Activated T-cell treated with anti-CD3 and anti-CD28 coated beads, Interleukin-2, amount 50 U/mL, for 48 hours (primary cell): ENCODE measurements around the gene KCNK15.
"Not testable (repeated sequence)": the region's sequence is repeated elsewhere in the genome, so short reads cannot be mapped to it uniquely, and the experiment has no call there.

Source experiments
- DNase-seq, 2 experiments: peaks; one replicate each; pipeline ENCODE4 v3.0.0-alpha.2; 2020

Gene KCNK15

DNA sequence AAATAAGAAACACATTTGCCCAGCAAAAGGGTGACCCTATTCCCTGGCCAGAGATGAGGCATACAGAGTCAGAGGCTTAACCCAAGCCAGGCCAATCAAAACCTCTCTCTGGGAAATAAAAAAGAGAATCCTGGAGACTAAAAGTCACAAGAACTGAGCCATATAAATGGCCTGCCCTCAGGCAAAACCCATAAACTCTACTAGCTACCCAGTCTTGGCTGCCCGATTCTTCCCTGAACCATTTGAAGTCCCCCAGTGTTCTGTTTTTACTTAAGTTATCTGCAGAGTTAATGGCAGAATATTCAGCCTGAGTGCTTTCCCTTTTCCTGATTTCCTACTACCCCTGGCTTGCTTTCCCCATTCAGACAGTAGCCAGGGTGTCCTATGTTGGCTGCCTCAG, 13.9 kb downstream of the KCNK15 start:
- DNase-seq: no peak

DNA sequence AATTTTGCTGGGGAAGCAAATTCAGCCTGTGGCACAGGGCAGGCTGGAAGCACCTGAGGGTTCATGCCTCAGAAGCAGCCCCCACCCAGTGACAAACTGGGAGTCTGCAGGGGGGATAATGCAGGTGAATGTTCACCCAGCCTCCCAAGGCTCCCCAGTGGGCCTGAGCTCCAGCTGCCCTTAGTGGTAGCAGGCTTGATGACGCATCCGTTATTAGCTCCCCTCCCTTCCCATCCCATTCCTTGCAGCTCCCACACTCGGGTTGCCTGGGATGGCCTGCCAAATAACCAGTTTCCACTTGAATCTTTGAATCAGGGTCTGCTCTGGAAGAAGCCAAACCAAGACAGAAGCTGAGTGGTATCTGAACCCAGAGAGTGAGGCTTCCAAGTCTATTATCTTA, 15.8 kb downstream of the KCNK15 start:
- no peak for DNase-seq

DNA sequence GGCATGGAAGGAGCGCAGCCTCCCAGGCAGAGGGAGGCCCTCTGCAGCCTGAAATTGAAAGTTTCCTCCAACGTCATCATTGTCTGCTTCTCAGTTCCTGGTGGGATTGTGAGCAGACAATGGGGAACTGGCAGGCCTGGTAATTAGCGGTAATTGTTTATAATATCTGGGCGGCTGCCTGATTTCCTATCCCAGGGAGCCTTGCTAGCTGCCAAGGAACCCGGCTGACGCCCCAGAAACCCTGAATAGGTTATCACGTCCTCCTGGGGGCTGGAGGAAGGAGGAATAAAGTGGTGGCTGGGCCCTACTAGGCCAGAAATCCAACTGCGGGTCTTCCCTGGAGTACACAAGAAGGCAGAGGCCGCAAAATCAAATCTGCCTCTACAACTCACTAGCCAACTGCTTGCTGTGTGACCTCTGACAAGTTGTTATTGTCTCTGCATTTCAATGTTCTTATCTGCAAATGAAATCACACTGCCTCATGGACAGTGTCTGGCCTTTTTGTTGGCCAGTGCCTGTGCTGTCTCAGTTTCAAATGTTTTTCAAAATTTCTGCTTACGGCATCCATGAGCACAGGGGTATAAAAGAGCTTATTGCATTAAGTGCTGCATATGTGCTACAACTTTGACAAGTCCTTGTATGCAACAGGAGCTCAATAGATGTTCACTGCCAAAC, 16.9 kb downstream of the KCNK15 start:
- DNase-seq: no peak

DNA sequence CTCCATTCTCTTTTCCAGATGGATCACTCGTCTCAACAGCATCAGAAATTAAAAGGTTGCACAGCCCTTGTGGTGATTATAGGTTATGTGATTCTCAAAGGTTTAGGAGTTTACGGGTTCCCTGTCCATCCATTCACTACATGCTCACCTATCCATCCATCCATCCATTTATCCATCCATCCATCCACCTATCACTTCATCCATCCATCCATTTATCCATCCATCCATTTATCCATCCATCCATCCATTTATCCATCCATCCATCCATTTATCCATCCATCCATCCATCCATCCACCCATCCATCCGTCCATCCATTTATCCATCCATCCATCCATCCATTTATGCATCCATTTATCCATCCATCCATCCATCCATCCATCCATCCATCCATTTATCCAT, 18.1 kb downstream of the KCNK15 start:
- not testable (repeated sequence) for DNase-seq

DNA sequence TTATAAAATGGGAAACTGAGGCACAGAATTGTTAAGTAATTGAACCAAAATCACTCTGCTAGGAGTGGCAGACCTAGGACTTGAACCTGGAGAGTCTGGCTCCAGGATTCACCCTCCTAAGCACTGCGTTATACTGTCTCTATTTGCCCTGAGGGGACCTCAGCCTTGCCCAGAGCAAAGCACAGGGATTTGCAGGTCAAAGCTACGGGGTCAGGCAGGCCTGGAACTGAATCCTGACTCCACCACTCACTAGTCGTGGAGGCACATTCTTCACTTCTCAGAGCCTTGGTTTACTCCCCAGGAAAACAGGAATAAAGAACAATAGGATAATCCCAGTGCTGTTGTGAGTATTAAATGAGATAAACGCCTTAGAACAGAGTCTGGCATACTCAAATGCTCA, 19.4 kb downstream of the KCNK15 start:
- no peak for DNase-seq

DNA sequence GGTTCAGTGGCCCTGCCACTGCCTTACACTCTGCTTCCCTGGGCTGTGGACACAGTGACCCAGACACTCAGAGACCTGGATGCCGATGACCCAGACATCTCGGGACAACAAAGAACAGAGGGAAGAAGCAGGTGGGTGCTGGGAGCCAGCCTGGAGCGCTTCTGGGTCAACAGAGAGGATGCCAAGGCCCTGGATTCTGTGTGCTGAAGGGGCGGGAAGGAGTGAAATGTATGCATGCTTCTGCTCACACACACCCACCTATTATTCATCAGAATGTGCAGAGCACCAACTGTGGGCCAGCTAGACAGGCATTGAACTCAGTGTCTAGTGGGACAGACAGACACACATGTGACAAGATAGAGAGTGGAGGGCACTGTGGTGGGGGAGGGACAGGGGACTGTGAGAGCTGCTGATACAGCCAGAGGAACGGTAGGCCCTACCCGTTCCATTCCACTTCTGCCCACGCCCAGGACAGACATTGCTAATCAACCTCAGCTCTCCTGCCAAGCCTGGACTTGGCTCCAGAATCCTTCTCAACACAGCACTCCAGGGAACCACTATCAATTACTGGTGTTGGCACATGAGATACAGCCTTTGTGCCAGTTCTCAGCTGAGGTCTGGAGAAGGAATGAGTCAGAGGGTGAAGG, 20.2 kb downstream of the KCNK15 start:
- DNase-seq: no peak

DNA sequence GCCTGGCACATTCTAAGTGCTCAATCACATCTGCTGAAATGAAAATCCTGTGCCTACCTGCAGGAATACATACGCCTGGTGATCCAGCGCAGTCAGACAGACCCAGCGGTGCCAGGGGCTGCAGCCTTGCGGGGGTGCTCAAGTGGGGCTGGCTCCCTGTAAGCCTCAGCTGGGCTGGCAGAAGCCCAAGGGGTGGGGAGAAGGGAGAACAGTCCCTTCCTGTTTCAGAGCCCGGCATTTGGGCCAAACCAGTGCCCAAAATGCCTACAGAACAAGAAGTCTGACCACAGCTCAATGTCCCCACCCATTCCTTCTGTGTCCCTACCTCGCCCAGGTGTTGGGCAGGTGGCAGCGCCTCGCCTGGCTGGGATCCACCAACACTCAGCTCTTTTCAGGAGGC, 22.6 kb downstream of the KCNK15 start:
- DNase-seq: no peak

DNA sequence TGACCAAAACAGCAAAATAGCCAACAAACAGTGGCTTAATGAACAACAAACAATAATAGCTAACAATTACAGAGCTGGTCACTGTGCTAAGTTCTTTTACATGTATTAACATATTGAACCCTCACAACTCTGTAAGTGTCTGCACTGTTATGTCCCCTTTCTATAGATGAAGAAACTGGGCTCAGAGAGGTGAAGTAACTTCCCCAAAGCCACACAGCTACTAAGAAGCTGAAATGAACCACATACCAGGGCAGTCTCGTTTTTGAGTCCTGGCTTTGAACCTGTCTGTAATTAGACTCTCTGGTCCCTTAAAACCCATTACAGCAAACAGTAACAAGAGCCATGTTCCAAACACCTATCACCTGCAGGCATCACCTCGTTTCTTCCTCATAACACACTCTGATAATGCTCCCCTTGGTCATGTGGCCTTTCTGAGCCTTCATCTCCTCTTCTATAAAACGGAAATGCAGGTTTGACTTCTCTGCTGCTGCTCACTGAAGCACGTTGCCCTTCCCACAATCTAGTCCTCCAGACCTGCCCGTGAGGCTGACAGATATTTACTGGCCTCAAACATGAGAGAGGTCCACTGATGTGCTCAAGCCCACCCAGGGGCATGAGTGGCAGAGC, 23.3 kb downstream of the KCNK15 start:
- DNase-seq: no peak

DNA sequence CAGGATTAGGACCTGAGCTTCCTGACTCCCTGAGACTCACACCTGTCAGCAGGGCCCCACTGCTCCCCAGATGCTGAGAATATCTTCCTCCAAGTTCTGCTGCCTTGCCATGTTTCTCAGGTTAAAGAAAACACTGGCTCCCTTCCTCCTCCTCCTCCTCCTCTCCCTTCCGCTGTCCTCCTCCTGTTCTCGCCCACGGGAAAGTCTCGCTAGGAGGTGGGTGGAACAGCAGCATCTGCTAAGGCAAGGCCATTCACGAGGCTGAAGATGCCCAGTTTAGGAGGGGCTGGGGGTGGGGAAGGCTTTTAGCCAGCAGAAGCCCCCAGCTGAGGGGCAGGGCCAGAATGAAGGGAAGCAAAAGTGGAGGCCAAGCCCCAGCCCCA, 23.8 kb downstream of the KCNK15 start:
- no peak for DNase-seq

DNA sequence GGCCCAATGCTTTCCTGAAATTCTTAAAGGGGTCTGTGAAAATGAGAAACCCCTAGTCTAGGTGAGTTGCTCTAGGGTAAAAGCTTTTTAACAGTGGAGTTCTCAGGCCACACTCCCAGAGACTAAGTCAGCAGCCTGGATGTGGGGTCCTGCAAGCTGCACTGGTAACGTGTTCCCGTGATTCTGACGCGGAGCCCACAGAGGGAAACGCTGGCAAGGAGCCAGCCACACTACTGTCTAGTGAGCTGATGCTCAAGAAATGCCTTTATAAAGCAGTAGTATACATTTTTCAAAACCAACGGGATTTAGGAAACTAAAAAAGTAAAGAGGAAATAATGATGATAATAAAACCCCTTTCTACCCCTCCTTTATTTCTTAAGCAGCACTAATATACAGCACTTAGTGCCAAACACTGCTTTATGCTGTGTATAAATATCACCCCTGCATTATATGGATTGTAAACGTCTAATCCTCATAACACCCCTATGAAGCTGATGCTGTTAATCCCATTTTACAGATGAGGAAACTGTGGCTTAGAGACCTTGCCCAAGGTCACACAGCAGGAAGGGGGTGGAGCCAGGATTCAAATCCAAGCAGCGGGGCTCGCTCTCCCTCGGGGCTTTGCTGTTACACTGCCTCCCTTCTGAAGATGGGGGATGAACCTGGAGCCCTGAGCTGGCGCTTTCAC, 25.0 kb downstream of the KCNK15 start:
- no peak for DNase-seq

DNA sequence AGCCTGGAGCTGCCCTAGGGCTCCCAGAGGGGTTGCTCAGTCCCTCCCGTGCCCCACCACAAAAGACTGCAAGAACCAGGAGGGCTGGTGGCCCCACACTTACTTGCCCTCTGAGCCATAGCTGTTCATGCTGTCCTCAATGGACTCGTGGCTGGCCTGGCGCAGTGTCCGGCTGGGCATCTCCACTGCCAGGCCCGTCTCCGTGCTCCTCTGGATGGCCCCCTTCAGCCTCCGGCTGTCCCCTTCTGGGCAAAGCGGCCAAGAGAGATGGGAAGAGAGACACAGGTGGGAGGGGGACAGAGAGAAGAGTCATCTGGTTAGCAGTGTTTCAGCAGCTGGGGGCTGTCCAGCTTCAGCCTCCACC, 25.5 kb downstream of the KCNK15 start:
- no peak for DNase-seq

DNA sequence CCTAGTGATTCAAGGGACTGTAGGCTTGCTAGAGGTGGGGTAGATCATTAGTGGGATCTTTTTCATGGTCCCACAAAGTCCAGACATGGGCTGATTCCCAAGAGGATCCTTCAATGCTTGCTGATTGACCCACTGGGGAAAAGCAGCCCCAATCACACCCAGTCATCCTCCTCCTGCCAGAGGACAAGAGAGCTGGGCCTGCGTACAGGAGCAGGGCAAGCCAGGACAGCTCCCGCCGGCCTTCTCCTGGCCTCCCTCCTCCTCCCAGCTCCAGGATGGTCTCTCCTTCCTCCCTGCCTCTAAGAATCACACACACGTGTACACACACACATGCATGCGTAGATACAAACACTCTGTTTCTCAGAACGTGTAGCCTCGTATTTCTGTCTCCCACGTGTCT, 27.0 kb downstream of the KCNK15 start:
- DNase-seq: no peak

DNA sequence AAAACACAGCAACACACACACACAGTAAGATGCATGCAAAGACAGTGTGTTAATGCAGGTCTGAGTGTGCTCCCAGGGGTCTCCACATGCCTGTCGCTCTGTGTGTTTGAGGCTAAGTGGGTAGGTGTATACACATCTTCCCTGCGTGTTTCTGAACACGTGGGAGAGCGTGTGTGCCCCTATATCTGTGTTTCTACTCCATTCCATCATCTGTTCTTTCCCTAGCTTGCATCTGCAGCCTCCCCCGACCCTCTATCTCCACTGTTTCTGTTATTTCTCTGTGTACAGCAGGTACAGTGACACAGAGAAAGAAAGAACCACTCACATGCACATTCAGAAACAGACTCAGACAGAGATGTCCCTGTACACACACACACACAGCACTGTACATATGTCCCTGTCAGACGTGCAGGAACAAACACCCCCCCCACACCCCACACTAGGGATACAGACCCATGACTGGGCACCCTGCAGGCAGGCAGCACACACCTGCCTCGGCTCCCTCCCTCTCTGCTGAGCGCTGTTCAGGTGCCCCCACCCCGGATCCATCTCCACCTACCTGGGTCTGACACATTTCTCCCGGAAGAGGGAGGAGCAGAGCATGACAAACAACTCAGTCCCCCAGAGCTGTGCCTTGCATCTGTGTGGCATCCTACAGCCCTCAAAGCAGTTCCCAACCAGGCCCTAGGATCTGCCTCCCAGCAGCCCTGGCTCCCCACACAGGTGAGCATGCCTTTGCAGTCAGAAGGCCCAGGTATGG, 27.6 kb downstream of the KCNK15 start:
- DNase-seq: no peak

DNA sequence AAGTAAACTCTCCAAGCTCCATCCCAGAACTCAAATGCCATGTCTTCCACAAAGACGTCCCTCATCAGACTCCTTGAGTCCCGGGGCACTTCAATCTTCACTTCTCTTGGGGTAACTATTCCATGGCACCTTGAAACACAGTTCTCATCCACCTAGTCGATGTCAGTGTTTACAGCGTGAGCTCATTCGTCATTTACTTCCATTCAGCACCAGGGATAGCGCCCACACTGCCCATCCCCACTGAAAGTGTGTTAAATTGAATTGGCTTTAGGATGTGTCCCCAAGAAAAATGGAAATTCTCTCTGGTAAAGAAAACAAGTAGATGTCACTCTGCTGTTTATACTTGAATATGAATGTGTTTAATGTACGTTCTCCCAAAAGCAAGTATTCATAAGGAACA, 31.3 kb downstream of the KCNK15 start:
- no peak for DNase-seq

DNA sequence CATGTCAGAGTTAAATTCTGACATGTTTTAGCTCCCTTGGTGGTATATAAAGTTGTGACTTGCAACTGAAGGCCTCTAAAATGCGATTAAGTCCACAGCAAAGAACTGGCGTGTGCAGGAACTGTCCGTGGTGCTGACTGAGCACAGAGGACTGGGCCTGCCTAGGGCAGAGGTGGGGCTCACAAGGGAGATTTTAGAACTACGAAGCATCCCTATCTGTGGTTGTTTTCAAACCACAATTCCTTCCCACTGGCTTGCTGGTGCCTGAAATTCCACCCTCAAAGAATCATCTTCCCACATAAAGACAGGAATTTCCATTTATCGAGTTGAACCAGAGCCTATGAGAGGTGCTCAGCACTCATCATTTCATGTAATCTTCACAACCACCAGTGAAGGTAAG, 34.6 kb downstream of the KCNK15 start:
- DNase-seq: peak; percentile 41 to 47

DNA sequence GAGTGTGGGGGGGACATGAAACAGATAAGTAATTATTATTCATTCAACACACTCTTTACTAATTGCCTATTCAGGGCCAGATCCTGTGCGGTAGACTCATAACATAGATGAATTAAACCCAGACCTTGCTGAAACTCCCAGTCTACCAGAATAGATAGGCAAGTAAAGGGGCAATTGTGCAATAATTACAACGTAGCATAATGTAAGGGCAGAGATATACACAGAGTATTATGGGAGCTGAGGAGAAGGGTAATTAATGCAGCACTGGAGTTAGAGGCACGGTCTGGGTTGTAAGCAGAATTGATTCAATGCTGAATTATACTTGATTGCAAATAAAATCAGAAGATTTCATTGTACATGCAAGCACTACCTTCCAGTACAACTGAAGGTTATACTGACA, 35.5 kb downstream of the KCNK15 start:
- no peak for DNase-seq

DNA sequence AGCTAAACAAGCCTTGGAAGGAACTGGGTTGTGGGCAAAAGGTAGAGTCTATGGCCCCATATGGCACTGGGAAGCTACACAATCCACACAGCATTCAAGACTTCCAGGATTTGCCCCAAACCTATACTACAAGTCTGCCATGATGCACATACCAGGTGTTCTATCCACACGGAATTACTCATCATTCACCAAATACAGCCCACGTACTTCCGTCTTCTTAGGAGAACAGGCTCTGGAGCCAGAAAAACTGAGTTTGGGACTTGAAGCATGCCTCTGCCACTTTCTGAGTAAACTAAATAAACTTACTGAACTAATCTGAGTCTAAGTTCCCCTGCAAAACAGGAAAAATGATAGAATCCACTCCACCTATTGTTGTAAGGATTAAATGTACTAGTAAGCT, 36.1 kb downstream of the KCNK15 start:
- no peak for DNase-seq

DNA sequence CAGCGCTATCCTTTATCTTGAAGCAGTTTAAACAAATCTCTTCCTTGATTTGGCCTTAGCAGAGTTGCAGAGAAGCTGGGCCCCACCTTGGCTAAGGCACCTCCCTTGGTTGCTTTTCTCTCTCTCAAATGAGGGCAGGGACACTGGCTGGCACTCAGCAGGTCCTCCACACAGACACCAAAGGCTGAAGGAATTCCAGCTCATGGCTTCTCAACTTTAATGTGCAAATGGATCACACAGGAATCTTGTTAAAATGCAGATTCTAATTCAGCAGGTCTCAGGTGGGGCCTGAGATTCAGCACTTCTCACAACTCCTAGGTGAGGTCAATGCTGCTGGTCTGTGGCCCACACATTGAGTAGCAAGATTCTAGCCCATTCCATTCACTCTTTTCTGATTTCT, 39.0 kb downstream of the KCNK15 start:
- DNase-seq: no peak

DNA sequence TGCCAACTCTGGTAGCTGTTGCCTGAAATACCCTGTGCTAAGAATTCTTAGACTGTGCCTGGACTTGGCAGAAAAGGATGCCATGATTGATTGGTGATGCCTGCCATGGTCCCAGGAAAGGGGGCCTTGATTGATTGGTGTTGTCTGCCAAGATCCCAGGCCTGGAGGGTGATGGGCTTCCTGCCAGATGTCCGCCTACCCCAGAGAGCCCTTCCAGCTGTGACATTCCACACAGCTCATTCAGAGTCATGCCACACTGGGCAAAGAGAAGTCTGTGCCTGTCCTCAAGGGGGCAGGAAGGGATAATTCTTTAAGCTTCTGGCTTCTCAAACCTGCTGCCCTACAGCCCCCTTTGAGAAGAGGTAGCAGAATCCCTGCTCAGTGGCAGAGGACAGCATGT, 40.1 kb downstream of the KCNK15 start:
- no peak for DNase-seq

DNA sequence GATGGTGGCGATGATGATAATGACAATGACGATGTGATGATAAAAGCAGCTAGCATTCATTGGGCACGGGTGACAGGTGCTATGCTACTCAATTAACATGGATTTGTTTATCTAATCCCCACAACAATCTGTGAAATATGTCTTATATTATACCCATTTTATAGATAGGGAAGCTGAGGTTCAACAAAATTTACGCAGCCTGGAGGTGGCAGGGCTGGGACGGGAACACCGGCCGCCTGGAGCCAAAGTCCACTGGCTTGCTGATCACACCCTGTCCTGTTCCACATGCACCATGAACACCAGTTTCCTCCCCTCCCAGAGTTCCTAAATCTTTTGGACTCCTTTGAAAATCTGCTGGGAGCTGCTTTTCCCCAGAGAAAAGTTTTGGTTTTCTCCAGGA, 41.6 kb downstream of the KCNK15 start:
- DNase-seq: no peak

DNA sequence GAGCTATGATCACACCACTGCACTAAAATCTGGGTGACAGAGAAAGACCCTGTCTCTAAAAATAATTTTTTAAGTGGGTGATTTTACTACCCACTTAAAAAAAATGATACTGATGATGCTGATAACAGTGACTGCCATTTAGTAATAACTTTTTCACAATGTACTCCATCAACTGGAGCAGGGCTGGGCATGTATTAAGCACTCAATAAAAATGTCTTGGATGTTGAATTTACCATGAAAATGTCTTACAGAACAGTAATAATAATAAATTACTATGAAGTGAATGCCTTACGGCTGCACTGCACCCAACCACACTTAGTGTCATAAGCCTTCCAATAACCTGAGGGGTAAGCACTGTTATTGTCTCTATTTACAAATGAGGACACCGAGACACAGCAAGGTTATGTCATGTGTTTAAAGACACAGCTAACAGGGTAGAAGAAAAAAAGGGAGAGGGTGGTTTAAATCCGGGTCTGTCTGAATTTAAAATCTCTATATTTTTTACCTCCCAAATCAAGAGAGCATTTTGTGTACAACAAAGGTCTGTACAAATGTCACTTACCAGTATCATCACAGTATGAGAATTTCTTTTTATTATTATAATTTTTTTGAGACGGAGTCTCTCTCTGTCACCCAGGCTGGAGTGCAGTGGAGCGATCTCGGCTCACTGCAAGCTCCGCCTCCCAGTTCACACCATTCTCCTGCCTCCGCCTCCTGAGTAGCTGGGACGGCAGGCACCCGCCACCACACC, 43.2 kb downstream of the KCNK15 start:
- no peak for DNase-seq

DNA sequence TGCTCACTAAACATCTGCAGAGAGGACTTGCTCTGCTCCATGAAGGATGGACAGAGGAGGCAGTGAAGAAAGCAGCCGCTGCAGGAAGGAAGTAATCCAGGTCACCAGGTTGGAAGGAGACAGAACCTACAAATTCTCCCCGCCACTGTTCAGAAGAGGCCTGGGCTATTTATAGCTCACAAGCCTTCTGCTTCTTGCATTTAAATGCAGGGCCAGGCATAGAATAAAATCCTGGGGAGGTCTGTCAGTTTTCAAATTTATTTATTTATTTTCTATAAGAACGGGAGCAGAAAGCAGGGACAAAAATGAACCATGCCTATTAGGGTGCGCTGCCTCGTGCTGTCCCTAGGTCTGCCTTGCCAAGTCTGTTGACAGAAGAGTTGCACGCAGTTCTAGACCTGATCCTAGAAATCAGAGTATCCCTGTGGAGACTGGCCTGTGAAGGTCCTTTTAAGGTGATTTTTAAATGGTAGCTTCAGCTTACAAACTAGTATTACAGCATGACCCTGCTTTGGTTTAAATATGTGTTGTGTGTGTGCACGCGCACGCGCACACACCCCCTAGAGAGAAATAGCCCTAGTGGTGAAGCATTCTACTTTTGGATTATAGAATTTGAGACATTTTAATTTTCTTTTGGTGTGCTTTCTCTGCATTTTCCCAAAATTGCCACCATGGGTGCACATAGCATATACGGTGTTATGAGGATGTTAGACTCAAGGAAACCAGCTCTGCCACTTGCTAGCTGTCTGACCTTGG, 45.2 kb downstream of the KCNK15 start:
- no peak for DNase-seq
